NCI-H446 treated with DMSO at 0.1 percent for 48 hours (cell line): ENCODE data around the gene CIDEB.
"Not testable (repeated sequence)": the region's sequence is repeated elsewhere in the genome, so short reads cannot be mapped to it uniquely, and the experiment has no call there.

Experiments
- DNase-seq: peaks from one replicate; lab custom pipeline; 2025; lab: John Stamatoyannopoulos, UW

Gene CIDEB

GRCh38 chr14:24332268-24332993 lies 24.7 kb upstream of the CIDEB start:
- no peak for DNase-seq

GRCh38 chr14:24331731-24332267 lies 24.0 kb upstream of the CIDEB start:
- DNase-seq = no peak

- DNase-seq = no peak
Measured at GRCh38 chr14:24330973-24331674, 23.3 kb upstream of the CIDEB start.

- DNase-seq = no peak
Measured at GRCh38 chr14:24329736-24330135, 22.0 kb upstream of the CIDEB start.

GRCh38 chr14:24329073-24329663 lies 21.4 kb upstream of the CIDEB start:
- DNase-seq = no peak

- not testable (repeated sequence) for DNase-seq
Measured at GRCh38 chr14:24327914-24328313, 20.1 kb upstream of the CIDEB start.

GRCh38 chr14:24327303-24327702 lies 19.5 kb upstream of the CIDEB start:
- no peak for DNase-seq

GRCh38 chr14:24325963-24326362 lies 18.2 kb upstream of the CIDEB start:
- no peak for DNase-seq

- no peak for DNase-seq
Measured at GRCh38 chr14:24325041-24325530, 17.3 kb upstream of the CIDEB start.

- no peak for DNase-seq
Measured at GRCh38 chr14:24324024-24324423, 16.2 kb upstream of the CIDEB start.

- no peak for DNase-seq
Measured at GRCh38 chr14:24323341-24323740, 15.6 kb upstream of the CIDEB start.

- DNase-seq = no peak
Measured at GRCh38 chr14:24322672-24323071, 14.9 kb upstream of the CIDEB start.

- no peak for DNase-seq
Measured at GRCh38 chr14:24321212-24321975, 13.6 kb upstream of the CIDEB start.

GRCh38 chr14:24317141-24317928 lies 9.6 kb upstream of the CIDEB start:
- DNase-seq = no peak

- no peak for DNase-seq
Measured at GRCh38 chr14:24316597-24316950, 8.8 kb upstream of the CIDEB start.

GRCh38 chr14:24315807-24316596 lies 8.2 kb upstream of the CIDEB start:
- no peak for DNase-seq

GRCh38 chr14:24315243-24315806 lies 7.5 kb upstream of the CIDEB start:
- DNase-seq = no peak

GRCh38 chr14:24314377-24315193 lies 6.8 kb upstream of the CIDEB start:
- DNase-seq = no peak

- no peak for DNase-seq
Measured at GRCh38 chr14:24313913-24314312, 6.1 kb upstream of the CIDEB start.
